OCI-LY1 (cell line): Measurements from ENCODE around the gene ORC3.

Experiments
- H2AFZ ChIP-seq: fragments of 200-600 bp; sonication (generic), shearing (Covaris generic); 2 replicates; pipeline ENCODE4 v1.6.0; 2014; ENCODE audit warnings: antibody characterized with exemption, mild to moderate bottlenecking, low read length
- H3F3A ChIP-seq: fragments of 200-600 bp; sonication (generic), shearing (Covaris generic); 2 replicates; pipeline ENCODE4 v1.6.0; 2014; ENCODE audit warnings: mild to moderate bottlenecking, antibody characterized with exemption, low read length, moderate library complexity; ENCODE audit not compliant: insufficient read depth
- H3K27ac ChIP-seq: fragments of 200-600 bp; sonication (generic); 2 replicates; pipeline ENCODE4 v1.5.1; 2014; ENCODE audit warnings: low read length, mixed run types, mild to moderate bottlenecking, low read depth; ENCODE audit not compliant: poor library complexity, severe bottlenecking
- H3K27me3 ChIP-seq: fragments of 200-600 bp; sonication (generic); 2 replicates; pipeline ENCODE4 v1.6.0; 2014; ENCODE audit warnings: antibody characterized with exemption, mild to moderate bottlenecking, low read length, moderate library complexity; ENCODE audit not compliant: insufficient read depth
- H3K36me3 ChIP-seq: fragments of 200-600 bp; sonication (generic); 2 replicates; pipeline ENCODE4 v1.6.1; 2014; ENCODE audit warnings: mild to moderate bottlenecking, antibody characterized with exemption, low read length, moderate library complexity, mixed read lengths; ENCODE audit not compliant: insufficient read depth
- H3K4me1 ChIP-seq: fragments of 200-600 bp; sonication (generic); 2 replicates; pipeline ENCODE4 v1.5.1; 2014; ENCODE audit warnings: mild to moderate bottlenecking, low read length, moderate library complexity; ENCODE audit not compliant: insufficient read depth, severe bottlenecking
- H3K4me2 ChIP-seq: fragments of 200-600 bp; sonication (generic), shearing (Covaris generic); 2 replicates; pipeline ENCODE4 v1.6.1; 2014; ENCODE audit warnings: low read length
- H3K4me3 ChIP-seq: fragments of 200-600 bp; sonication (generic); 2 replicates; pipeline ENCODE4 v1.5.1; 2014; ENCODE audit warnings: low read length, low read depth, mild to moderate bottlenecking, mixed read lengths; ENCODE audit not compliant: poor library complexity, severe bottlenecking
- H3K79me2 ChIP-seq: fragments of 200-600 bp; shearing (Covaris generic); 2 replicates; pipeline ENCODE4 v1.6.1; 2016; ENCODE audit warnings: mixed run types, low read length, mixed read lengths; ENCODE audit not compliant: insufficient read depth
- H3K9ac ChIP-seq: fragments of 200-600 bp; sonication (generic), shearing (Covaris generic); 2 replicates; pipeline ENCODE4 v1.6.1; 2014; ENCODE audit warnings: mild to moderate bottlenecking, low read length, mixed read lengths
- H3K9me2 ChIP-seq: fragments of 200-600 bp; sonication (generic), shearing (Covaris generic); 2 replicates; pipeline ENCODE4 v1.6.1; 2014; ENCODE audit warnings: low read depth, mild to moderate bottlenecking, low read length, mixed read lengths
- H3K9me3 ChIP-seq: fragments of 200-600 bp; shearing (Covaris generic); 2 replicates; pipeline ENCODE4 v1.6.1; 2014; ENCODE audit warnings: low read length, mixed read lengths
- H4K20me1 ChIP-seq: fragments of 200-600 bp; sonication (generic), shearing (Covaris generic); 2 replicates; pipeline ENCODE4 v1.6.0; 2016; ENCODE audit warnings: mild to moderate bottlenecking, low read length; ENCODE audit not compliant: insufficient read depth
- CTCF ChIP-seq: fragments of 200-600 bp; sonication (generic), shearing (Covaris generic); IDR thresholded peaks from 2 replicates; pipeline ENCODE4 v1.5.1; 2017; ENCODE audit warnings: mild to moderate bottlenecking, antibody characterized with exemption, low read length, moderate library complexity, mixed read lengths
- EZH2 ChIP-seq: fragments of 200-600 bp; sonication (generic), shearing (Covaris generic); IDR thresholded peaks from 2 replicates; pipeline ENCODE4 v1.8.0; 2017; ENCODE audit warnings: borderline replicate concordance, mixed run types, mild to moderate bottlenecking, antibody characterized with exemption, low read length, moderate library complexity, mixed read lengths

Gene ORC3

GRCh38 chr6:87541744-87542143 is 48.2 kb upstream of the ORC3 start:
- Histone ChIP-seq H3K9me2 (no peaks in the 10 kb centered on the region), H3K79me2 (no peaks in the 10 kb centered on the region), H3F3A (no peaks in the 10 kb centered on the region), H3K27ac (no peak overlapping the region), H2AFZ (no peak overlapping the region), H3K27me3 (no peaks in the 10 kb centered on the region), H4K20me1 (no peaks in the 10 kb centered on the region), H3K4me2 (no peak overlapping the region), H3K9me3 (peaks cover 9% of the 10 kb centered on the region; the same call in 1 of the 2 replicates), H3K9ac (no peak overlapping the region), H3K4me1 (no peaks in the 10 kb centered on the region), H3K36me3 (peaks cover 70% of the 10 kb centered on the region), H3K4me3 (no peak overlapping the region)
- TF ChIP-seq EZH2 (no peak), CTCF (no peak)

GRCh38 chr6:87543696-87544473 is 46.0 kb upstream of the ORC3 start:
- Histone ChIP-seq H3K79me2 (no peaks in the 10 kb centered on the region), H3K27me3 (no peaks in the 10 kb centered on the region), H3F3A (no peaks in the 10 kb centered on the region), H3K4me3 (no peak overlapping the region), H3K4me2 (no peak overlapping the region), H2AFZ (no peak overlapping the region), H3K9ac (no peak overlapping the region), H3K9me3 (peaks cover 9% of the 10 kb centered on the region; the same call in 1 of the 2 replicates), H4K20me1 (no peaks in the 10 kb centered on the region), H3K9me2 (no peaks in the 10 kb centered on the region), H3K4me1 (no peaks in the 10 kb centered on the region), H3K27ac (no peak overlapping the region), H3K36me3 (peaks cover 74% of the 10 kb centered on the region)
- no peak for TF ChIP-seq EZH2
- TF ChIP-seq CTCF, result no peak

- Histone ChIP-seq H3K4me2 (no peak overlapping the region), H3K9me2 (no peaks in the 10 kb centered on the region), H3K9me3 (peaks cover 9% of the 10 kb centered on the region; the same call in 1 of the 2 replicates), H3F3A (no peaks in the 10 kb centered on the region), H4K20me1 (no peaks in the 10 kb centered on the region), H3K27me3 (no peaks in the 10 kb centered on the region), H2AFZ (no peak overlapping the region), H3K4me3 (no peak overlapping the region), H3K9ac (no peak overlapping the region), H3K36me3 (peaks cover 69% of the 10 kb centered on the region), H3K4me1 (no peaks in the 10 kb centered on the region), H3K27ac (no peak overlapping the region), H3K79me2 (no peaks in the 10 kb centered on the region)
- no peak for TF ChIP-seq EZH2
- TF ChIP-seq CTCF, result no peak
These were observed 45.5 kb upstream of the ORC3 start for GRCh38 chr6:87544474-87544735.
